ENCODE results near the gene ASAP2. TPM values are rescaled to one million over a fixed set of nuclear protein-coding genes. Genes with fewer than 3 reads are reported as not detected.

The ASAP2 gene
- total RNA-seq, 1 experiment from 2014 or later, result 14.3 TPM

DNA sequence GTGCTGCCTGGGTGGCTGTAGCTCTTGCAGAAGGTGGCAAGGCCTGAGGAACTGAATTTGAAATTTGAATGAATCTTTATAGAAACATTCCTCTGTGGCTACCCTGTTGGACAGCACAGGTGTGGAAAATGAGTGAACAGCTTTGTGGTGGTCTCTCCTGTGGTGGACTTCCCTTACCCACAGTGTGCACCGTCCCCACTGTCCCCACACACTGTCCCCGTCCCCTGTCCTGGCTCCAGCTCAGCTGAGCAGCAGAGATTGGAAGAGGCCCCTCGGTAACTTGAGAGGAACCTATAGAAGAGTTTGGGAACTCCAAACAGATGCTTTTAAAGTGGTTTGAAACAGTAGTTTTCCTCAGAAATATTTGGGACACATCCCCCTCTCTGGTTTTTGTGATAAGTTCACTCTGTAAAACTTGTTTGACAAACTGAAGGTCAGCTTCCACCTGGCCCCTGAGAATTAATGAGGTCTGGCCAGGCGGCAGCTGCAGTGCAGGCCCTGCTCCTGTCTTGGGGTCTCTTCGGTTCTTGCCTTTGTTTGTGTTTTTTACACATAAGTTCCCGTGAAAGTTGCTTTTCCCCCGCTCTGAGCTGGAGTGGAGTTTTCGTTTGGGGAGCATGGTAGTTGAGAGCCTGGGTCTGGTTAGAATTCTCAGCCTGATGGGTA is 63.2 kb downstream of the ASAP2 start:
- TF ChIP-seq ZNF263 (CRISPR knock-in tag; IDR thresholded peaks at IDR 0.05; ENCODE audit: low read depth) (no peak), PRRX2 (CRISPR knock-in tag; IDR thresholded peaks at IDR 0.05) (no peak), ZNF121 (CRISPR knock-in tag; IDR thresholded peaks at IDR 0.05) (no peak), SOX15 (CRISPR knock-in tag; IDR thresholded peaks at IDR 0.05) (no peak), SMAD4 (CRISPR knock-in tag; IDR thresholded peaks at IDR 0.05) (no peak), NR1H2 (CRISPR knock-in tag; IDR thresholded peaks at IDR 0.05) (no peak)
- TF ChIP-seq, protein P1, sequence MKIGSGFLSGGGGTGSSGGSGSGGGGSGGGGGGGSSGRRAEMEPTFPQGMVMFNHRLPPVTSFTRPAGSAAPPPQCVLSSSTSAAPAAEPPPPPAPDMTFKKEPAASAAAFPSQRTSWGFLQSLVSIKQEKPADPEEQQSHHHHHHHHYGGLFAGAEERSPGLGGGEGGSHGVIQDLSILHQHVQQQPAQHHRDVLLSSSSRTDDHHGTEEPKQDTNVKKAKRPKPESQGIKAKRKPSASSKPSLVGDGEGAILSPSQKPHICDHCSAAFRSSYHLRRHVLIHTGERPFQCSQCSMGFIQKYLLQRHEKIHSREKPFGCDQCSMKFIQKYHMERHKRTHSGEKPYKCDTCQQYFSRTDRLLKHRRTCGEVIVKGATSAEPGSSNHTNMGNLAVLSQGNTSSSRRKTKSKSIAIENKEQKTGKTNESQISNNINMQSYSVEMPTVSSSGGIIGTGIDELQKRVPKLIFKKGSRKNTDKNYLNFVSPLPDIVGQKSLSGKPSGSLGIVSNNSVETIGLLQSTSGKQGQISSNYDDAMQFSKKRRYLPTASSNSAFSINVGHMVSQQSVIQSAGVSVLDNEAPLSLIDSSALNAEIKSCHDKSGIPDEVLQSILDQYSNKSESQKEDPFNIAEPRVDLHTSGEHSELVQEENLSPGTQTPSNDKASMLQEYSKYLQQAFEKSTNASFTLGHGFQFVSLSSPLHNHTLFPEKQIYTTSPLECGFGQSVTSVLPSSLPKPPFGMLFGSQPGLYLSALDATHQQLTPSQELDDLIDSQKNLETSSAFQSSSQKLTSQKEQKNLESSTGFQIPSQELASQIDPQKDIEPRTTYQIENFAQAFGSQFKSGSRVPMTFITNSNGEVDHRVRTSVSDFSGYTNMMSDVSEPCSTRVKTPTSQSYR (CRISPR knock-in tag; IDR thresholded peaks at IDR 0.05), result no peak
- TF ChIP-seq, protein P2, sequence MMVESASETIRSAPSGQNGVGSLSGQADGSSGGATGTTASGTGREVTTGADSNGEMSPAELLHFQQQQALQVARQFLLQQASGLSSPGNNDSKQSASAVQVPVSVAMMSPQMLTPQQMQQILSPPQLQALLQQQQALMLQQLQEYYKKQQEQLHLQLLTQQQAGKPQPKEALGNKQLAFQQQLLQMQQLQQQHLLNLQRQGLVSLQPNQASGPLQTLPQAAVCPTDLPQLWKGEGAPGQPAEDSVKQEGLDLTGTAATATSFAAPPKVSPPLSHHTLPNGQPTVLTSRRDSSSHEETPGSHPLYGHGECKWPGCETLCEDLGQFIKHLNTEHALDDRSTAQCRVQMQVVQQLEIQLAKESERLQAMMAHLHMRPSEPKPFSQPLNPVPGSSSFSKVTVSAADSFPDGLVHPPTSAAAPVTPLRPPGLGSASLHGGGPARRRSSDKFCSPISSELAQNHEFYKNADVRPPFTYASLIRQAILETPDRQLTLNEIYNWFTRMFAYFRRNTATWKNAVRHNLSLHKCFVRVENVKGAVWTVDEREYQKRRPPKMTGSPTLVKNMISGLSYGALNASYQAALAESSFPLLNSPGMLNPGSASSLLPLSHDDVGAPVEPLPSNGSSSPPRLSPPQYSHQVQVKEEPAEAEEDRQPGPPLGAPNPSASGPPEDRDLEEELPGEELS (CRISPR knock-in tag; IDR thresholded peaks at IDR 0.05), result no peak
- no peaks in the 10 kb centered on the region for H3K36me3 Mint-ChIP-seq
- H3K4me1 Mint-ChIP-seq, result peaks cover 30% of the 10 kb centered on the region
- CTCF ChIA-PET, result no interaction called here
- POLR2A ChIA-PET, result no interaction called here
- ATAC-seq, result no peak
- peaks cover 21% of the 10 kb centered on the region for H3K9me3 Mint-ChIP-seq
- no peaks in the 10 kb centered on the region for H3K27me3 Mint-ChIP-seq (ENCODE audit: low read depth)
- no peak for DNase-seq (ENCODE audit: low spot score)
- no peak overlapping the region for H3K4me3 Mint-ChIP-seq
- H3K27ac Mint-ChIP-seq, result no peak overlapping the region

DNA sequence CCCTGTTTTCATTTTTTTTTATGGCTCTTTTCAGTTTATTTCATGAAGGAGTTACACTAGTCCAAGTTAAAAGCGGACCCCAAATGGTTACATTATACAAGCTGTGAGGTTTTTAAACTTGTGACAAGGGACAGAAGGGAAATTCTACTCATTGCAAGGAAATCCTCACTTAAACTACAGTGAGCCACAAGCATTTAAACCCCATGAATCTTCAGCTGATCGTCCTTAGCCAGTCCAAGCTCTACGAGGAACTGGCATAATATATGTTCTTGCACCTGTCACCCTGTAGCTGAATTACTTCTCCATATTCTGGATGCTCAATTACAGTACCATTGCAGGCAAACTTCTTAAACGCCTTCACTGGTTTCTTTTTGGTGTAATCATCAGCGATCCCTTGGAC is 64.5 kb downstream of the ASAP2 start:
- peaks cover 21% of the 10 kb centered on the region for H3K9me3 Mint-ChIP-seq
- no peaks in the 10 kb centered on the region for H3K36me3 Mint-ChIP-seq
- ChIA-PET POLR2A (no interaction called here), CTCF (no interaction called here)
- no peak overlapping the region for H3K4me3 Mint-ChIP-seq
- DNase-seq (ENCODE audit: low spot score), result no peak
- peaks cover 43% of the 10 kb centered on the region for H3K4me1 Mint-ChIP-seq
- no peak for ATAC-seq
- H3K27ac Mint-ChIP-seq, result no peak overlapping the region
- H3K27me3 Mint-ChIP-seq (ENCODE audit: low read depth), result no peaks in the 10 kb centered on the region
- TF ChIP-seq, protein P3, sequence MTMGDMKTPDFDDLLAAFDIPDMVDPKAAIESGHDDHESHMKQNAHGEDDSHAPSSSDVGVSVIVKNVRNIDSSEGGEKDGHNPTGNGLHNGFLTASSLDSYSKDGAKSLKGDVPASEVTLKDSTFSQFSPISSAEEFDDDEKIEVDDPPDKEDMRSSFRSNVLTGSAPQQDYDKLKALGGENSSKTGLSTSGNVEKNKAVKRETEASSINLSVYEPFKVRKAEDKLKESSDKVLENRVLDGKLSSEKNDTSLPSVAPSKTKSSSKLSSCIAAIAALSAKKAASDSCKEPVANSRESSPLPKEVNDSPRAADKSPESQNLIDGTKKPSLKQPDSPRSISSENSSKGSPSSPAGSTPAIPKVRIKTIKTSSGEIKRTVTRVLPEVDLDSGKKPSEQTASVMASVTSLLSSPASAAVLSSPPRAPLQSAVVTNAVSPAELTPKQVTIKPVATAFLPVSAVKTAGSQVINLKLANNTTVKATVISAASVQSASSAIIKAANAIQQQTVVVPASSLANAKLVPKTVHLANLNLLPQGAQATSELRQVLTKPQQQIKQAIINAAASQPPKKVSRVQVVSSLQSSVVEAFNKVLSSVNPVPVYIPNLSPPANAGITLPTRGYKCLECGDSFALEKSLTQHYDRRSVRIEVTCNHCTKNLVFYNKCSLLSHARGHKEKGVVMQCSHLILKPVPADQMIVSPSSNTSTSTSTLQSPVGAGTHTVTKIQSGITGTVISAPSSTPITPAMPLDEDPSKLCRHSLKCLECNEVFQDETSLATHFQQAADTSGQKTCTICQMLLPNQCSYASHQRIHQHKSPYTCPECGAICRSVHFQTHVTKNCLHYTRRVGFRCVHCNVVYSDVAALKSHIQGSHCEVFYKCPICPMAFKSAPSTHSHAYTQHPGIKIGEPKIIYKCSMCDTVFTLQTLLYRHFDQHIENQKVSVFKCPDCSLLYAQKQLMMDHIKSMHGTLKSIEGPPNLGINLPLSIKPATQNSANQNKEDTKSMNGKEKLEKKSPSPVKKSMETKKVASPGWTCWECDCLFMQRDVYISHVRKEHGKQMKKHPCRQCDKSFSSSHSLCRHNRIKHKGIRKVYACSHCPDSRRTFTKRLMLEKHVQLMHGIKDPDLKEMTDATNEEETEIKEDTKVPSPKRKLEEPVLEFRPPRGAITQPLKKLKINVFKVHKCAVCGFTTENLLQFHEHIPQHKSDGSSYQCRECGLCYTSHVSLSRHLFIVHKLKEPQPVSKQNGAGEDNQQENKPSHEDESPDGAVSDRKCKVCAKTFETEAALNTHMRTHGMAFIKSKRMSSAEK (CRISPR knock-in tag; IDR thresholded peaks at IDR 0.05; ENCODE audit: borderline replicate concordance), result no peak
- TF ChIP-seq HMGA2 (CRISPR knock-in tag; IDR thresholded peaks at IDR 0.05) (no peak), MYBL2 (CRISPR knock-in tag; IDR thresholded peaks at IDR 0.05) (no peak)

DNA sequence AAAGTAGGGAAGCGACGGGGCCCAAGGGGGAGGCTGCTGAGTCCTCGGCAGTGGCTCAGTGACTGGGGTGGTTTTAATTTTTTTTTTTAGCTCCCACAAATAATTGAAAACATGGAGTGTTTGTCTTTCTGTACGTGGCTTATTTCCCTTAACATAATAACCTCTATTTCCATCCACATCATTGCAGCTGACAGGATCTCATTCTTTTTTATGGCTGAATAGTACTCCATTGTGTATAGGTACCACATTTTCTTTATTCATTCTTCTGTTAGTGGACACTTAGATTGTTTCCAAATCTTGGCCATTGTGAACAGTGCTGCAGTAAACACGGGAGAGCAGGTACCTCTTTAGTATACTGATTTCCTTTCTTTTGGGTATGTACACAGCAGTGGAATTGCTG is 65.1 kb downstream of the ASAP2 start:
- H3K27ac Mint-ChIP-seq, result no peak overlapping the region
- H3K4me3 Mint-ChIP-seq, result no peak overlapping the region
- H3K9me3 Mint-ChIP-seq, result peaks cover 21% of the 10 kb centered on the region
- ATAC-seq (no peak), DNase-seq (ENCODE audit: low spot score) (no peak)
- no peaks in the 10 kb centered on the region for H3K27me3 Mint-ChIP-seq (ENCODE audit: low read depth)
- peaks cover 44% of the 10 kb centered on the region for H3K4me1 Mint-ChIP-seq
- no peaks in the 10 kb centered on the region for H3K36me3 Mint-ChIP-seq
- ChIA-PET POLR2A (no interaction called here), CTCF (no interaction called here)
- no peak for TF ChIP-seq RELA (CRISPR knock-in tag; IDR thresholded peaks at IDR 0.05; ENCODE audit: borderline replicate concordance)
- TF ChIP-seq, protein P4, sequence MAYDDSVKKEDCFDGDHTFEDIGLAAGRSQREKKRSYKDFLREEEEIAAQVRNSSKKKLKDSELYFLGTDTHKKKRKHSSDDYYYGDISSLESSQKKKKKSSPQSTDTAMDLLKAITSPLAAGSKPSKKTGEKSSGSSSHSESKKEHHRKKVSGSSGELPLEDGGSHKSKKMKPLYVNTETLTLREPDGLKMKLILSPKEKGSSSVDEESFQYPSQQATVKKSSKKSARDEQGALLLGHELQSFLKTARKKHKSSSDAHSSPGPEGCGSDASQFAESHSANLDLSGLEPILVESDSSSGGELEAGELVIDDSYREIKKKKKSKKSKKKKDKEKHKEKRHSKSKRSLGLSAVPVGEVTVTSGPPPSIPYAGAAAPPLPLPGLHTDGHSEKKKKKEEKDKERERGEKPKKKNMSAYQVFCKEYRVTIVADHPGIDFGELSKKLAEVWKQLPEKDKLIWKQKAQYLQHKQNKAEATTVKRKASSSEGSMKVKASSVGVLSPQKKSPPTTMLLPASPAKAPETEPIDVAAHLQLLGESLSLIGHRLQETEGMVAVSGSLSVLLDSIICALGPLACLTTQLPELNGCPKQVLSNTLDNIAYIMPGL (CRISPR knock-in tag; IDR thresholded peaks at IDR 0.05), result no peak
- no peak for TF ChIP-seq ESRRA (CRISPR knock-in tag; IDR thresholded peaks at IDR 0.05; ENCODE audit: borderline replicate concordance)
- TF ChIP-seq HMGA2 (CRISPR knock-in tag; IDR thresholded peaks at IDR 0.05), result no peak
- no peak for TF ChIP-seq ATF1 (CRISPR knock-in tag; IDR thresholded peaks at IDR 0.05)
- no peak for TF ChIP-seq JAZF1 (CRISPR knock-in tag; IDR thresholded peaks at IDR 0.05)
- TF ChIP-seq, protein P5, sequence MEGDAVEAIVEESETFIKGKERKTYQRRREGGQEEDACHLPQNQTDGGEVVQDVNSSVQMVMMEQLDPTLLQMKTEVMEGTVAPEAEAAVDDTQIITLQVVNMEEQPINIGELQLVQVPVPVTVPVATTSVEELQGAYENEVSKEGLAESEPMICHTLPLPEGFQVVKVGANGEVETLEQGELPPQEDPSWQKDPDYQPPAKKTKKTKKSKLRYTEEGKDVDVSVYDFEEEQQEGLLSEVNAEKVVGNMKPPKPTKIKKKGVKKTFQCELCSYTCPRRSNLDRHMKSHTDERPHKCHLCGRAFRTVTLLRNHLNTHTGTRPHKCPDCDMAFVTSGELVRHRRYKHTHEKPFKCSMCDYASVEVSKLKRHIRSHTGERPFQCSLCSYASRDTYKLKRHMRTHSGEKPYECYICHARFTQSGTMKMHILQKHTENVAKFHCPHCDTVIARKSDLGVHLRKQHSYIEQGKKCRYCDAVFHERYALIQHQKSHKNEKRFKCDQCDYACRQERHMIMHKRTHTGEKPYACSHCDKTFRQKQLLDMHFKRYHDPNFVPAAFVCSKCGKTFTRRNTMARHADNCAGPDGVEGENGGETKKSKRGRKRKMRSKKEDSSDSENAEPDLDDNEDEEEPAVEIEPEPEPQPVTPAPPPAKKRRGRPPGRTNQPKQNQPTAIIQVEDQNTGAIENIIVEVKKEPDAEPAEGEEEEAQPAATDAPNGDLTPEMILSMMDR (IDR thresholded peaks at IDR 0.05), result no peak
- TF ChIP-seq KAT7 (CRISPR knock-in tag; IDR thresholded peaks at IDR 0.05; ENCODE audit: borderline replicate concordance), result no peak
- TF ChIP-seq SMAD4 (CRISPR knock-in tag; IDR thresholded peaks at IDR 0.05), result no peak

Data from WTC11 (cell line).